Upper lobe of left lung (tissue), 6 donors: Measurements from ENCODE around the gene ZPBP. TPM values are rescaled to one million over a fixed set of nuclear protein-coding genes. Genes with fewer than 3 reads are reported as not detected.
A peak's percentile ranks its signal among the peaks of the same experiment; 100 is the strongest.

Source experiments
- ATAC-seq, 2 donors: fragments of 200-7000 bp; cut with Tn5 transposase; one replicate each; pipeline ENCODE4 v1.9.1; 2022; ENCODE audit warnings: mild to moderate bottlenecking in 2 of 2, moderate library complexity in 2 of 2; ENCODE audit not compliant: low FRiP score in 2 of 2
- DNase-seq, 2 donors: peaks; one replicate each; pipeline ENCODE4 v3.0.0-alpha.2; 2019 to 2020
- H3K27ac ChIP-seq, 4 donors: fragments of 200-600 bp; sonication (generic); one replicate each; pipeline ENCODE4 v1.5.1; 2016 to 2019
- H3K27me3 ChIP-seq, 4 donors: fragments of 200-600 bp; sonication (generic); one replicate each; pipeline ENCODE4 v1.5.1; 2017 to 2019
- H3K36me3 ChIP-seq, 4 donors: fragments of 200-600 bp; sonication (generic); one replicate each; pipeline ENCODE4 v1.5.1; 2016 to 2019
- H3K4me1 ChIP-seq, 4 donors: fragments of 200-600 bp; sonication (generic); one replicate each; pipeline ENCODE4 v1.5.1; 2018 to 2019
- H3K4me3 ChIP-seq, 4 donors: fragments of 200-600 bp; sonication (generic); one replicate each; pipeline ENCODE4 v1.5.1; 2017 to 2019; ENCODE audit warnings: mild to moderate bottlenecking in 2 of 4, moderate library complexity in 1 of 4
- H3K9me3 ChIP-seq, 4 donors: fragments of 200-600 bp; sonication (generic); one replicate each; pipeline ENCODE4 v1.5.1; 2018 to 2019
- EP300 ChIP-seq, 4 donors: sonication (generic); formaldehyde crosslinking; IDR thresholded peaks; one replicate each; pipeline ENCODE4 v1.5.1; 2017; ENCODE audit warnings: antibody characterized with exemption in 4 of 4, control low read depth in 2 of 4
- POLR2A ChIP-seq, 4 donors: fragments of 450-650 bp; IDR thresholded peaks; one replicate each; pipeline ENCODE4 v1.5.1; 2016 to 2017; ENCODE audit warnings: antibody characterized with exemption in 4 of 4, mild to moderate bottlenecking in 2 of 4
- POLR2AphosphoS5 ChIP-seq, 2 donors: sonication (generic); formaldehyde crosslinking; IDR thresholded peaks; one replicate each; pipeline ENCODE4 v1.5.1; 2017; ENCODE audit warnings: antibody characterized with exemption in 2 of 2
- WGBS, 2 donors: methylation state at CpG; one replicate each; pipeline ENCODE4 v1.1.5; 2017 to 2018; 5-methylcytosine and 5-hydroxymethylcytosine counted together
- total RNA-seq, 6 donors: library from RNA; depleted of rRNA in 4 of 6; stranded (reverse); fragments of >200 nt in 4 of 6; gene quantifications; one replicate each; pipeline versions ENCODE4 v1.1.0 to v1.2.1, GENCODE V29; 2016 to 2021
- TF ChIP-seq, protein P1 (sequence below), 6 experiments: fragments of 450-650 bp in 4 of 6; fragments of 200-600 bp in 2 of 6; sonication (generic) in 2 of 6; IDR thresholded peaks; one replicate each; pipeline ENCODE4 v1.5.1; 2016 to 2019; ENCODE audit warnings: antibody characterized with exemption in 6 of 6
- donor health status: DM: no; HTN: no; CAD: no; lungs with moderate emphysema.
- donor health status: DM: no; HTN: yes; CAD: no; lungs with severe emphysema.

Gene ZPBP
- total RNA-seq, 6 donors from 2014 or later = 0.23 TPM; not detected in 5

GRCh38 chr7:49937608-49938007 is 155.4 kb downstream of the ZPBP start:
- no peaks in the 10 kb centered on the region for H3K4me1 ChIP-seq
- 75% methylated on average over 2 of the region's 2 CpGs for WGBS, 2 donors
- H3K36me3 ChIP-seq = no peaks in the 10 kb centered on the region
- no peak for DNase-seq
- ATAC-seq = no peak
- no peak overlapping the region for H3K27ac ChIP-seq
- H3K27me3 ChIP-seq = no peaks in the 10 kb centered on the region
- no peak overlapping the region for H3K4me3 ChIP-seq
- TF ChIP-seq EP300 (IDR thresholded peaks at IDR 0.05) = no peak
- no peak for TF ChIP-seq POLR2AphosphoS5 (IDR thresholded peaks at IDR 0.05)
- TF ChIP-seq, protein P1, sequence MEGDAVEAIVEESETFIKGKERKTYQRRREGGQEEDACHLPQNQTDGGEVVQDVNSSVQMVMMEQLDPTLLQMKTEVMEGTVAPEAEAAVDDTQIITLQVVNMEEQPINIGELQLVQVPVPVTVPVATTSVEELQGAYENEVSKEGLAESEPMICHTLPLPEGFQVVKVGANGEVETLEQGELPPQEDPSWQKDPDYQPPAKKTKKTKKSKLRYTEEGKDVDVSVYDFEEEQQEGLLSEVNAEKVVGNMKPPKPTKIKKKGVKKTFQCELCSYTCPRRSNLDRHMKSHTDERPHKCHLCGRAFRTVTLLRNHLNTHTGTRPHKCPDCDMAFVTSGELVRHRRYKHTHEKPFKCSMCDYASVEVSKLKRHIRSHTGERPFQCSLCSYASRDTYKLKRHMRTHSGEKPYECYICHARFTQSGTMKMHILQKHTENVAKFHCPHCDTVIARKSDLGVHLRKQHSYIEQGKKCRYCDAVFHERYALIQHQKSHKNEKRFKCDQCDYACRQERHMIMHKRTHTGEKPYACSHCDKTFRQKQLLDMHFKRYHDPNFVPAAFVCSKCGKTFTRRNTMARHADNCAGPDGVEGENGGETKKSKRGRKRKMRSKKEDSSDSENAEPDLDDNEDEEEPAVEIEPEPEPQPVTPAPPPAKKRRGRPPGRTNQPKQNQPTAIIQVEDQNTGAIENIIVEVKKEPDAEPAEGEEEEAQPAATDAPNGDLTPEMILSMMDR (IDR thresholded peaks at IDR 0.05) = no peak
- no peak for TF ChIP-seq POLR2A (IDR thresholded peaks at IDR 0.05)
- peaks cover 0 to 3% (median 0%) of the 10 kb centered on the region in 4 donors for H3K9me3 ChIP-seq

DNA sequence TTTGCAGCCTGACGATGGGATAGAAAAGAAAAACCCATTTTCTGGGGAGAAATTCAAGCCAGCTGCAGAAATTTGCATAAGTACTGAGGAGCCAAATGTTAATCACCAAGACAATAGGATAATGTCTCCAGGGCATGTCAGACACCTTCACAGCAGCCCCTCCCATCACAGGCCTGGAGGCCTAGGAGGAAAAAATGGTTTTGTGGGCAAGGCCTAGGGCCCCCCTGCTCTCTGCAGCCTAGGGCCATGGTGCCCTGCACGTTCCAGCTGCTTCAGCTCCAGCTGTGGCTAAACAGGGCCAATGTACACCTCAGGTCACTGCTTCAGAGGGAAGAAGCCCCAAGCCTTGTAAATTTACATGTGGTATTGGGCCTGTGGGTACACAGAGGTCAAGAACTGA is 161.4 kb downstream of the ZPBP start:
- H3K36me3 ChIP-seq = no peaks in the 10 kb centered on the region
- DNase-seq = peak in 1 of 2 donors; percentile 10
- H3K9me3 ChIP-seq = peaks cover 0 to 17% (median 5%) of the 10 kb centered on the region in 4 donors
- ATAC-seq = no peak
- no peaks in the 10 kb centered on the region for H3K4me1 ChIP-seq
- no peak overlapping the region for H3K4me3 ChIP-seq
- no peak for TF ChIP-seq EP300 (IDR thresholded peaks at IDR 0.05)
- no peak for TF ChIP-seq POLR2A (IDR thresholded peaks at IDR 0.05)
- no peak for TF ChIP-seq POLR2AphosphoS5 (IDR thresholded peaks at IDR 0.05)
- TF ChIP-seq, protein P1 (IDR thresholded peaks at IDR 0.05) = no peak
- H3K27ac ChIP-seq = no peak overlapping the region
- H3K27me3 ChIP-seq = no peaks in the 10 kb centered on the region
- 73 to 77% methylated on average over 2 of the region's 2 CpGs for WGBS, 2 donors

- H3K36me3 ChIP-seq = no peaks in the 10 kb centered on the region
- no peak overlapping the region for H3K27ac ChIP-seq
Observed at GRCh38 chr7:49928787-49929186, 164.3 kb downstream of the ZPBP start.

GRCh38 chr7:49927631-49928030 is 165.4 kb downstream of the ZPBP start:
- DNase-seq (no peak), ATAC-seq (no peak)
- Histone ChIP-seq H3K36me3 (no peaks in the 10 kb centered on the region), H3K9me3 (peaks cover 0 to 15% (median 5%) of the 10 kb centered on the region in 4 donors), H3K27ac (no peak overlapping the region), H3K27me3 (no peaks in the 10 kb centered on the region), H3K4me3 (no peak overlapping the region), H3K4me1 (no peaks in the 10 kb centered on the region)
- TF ChIP-seq POLR2AphosphoS5 (IDR thresholded peaks at IDR 0.05) (no peak), EP300 (IDR thresholded peaks at IDR 0.05) (no peak), POLR2A (IDR thresholded peaks at IDR 0.05) (no peak)
- TF ChIP-seq, protein P1 (IDR thresholded peaks at IDR 0.05) = no peak
- WGBS, 2 donors = 83 to 87% methylated on average over 5 of the region's 5 CpGs

More at GRCh38 chr7:49928787-49929186, 164.3 kb downstream of the ZPBP start:
- DNase-seq (no peak), ATAC-seq (no peak)
- peaks cover 0 to 17% (median 5%) of the 10 kb centered on the region in 4 donors for H3K9me3 ChIP-seq
- 84 to 88% methylated on average over 2 of the region's 2 CpGs for WGBS, 2 donors
- no peak for TF ChIP-seq POLR2AphosphoS5 (IDR thresholded peaks at IDR 0.05)
- TF ChIP-seq POLR2A (IDR thresholded peaks at IDR 0.05) = no peak
- TF ChIP-seq EP300 (IDR thresholded peaks at IDR 0.05) = no peak
- TF ChIP-seq, protein P1 (IDR thresholded peaks at IDR 0.05) = no peak
- H3K4me1 ChIP-seq = no peaks in the 10 kb centered on the region
- no peaks in the 10 kb centered on the region for H3K27me3 ChIP-seq
- H3K4me3 ChIP-seq = no peak overlapping the region

GRCh38 chr7:49926720-49927119 is 166.3 kb downstream of the ZPBP start:
- TF ChIP-seq POLR2A (IDR thresholded peaks at IDR 0.05) (no peak), POLR2AphosphoS5 (IDR thresholded peaks at IDR 0.05) (no peak), EP300 (IDR thresholded peaks at IDR 0.05) (no peak)
- TF ChIP-seq, protein P1 (IDR thresholded peaks at IDR 0.05) = no peak
- WGBS, 2 donors = 77 to 82% methylated on average over 6 of the region's 6 CpGs
- Histone ChIP-seq H3K36me3 (no peaks in the 10 kb centered on the region), H3K4me3 (no peak overlapping the region), H3K9me3 (peaks cover 0 to 6% (median 4%) of the 10 kb centered on the region in 4 donors), H3K27me3 (no peaks in the 10 kb centered on the region), H3K4me1 (no peaks in the 10 kb centered on the region), H3K27ac (no peak overlapping the region)
- no peak for DNase-seq
- no peak for ATAC-seq
